B cell (primary cell): ENCODE measurements around the gene ADCY10. TPM values are rescaled to one million over a fixed set of nuclear protein-coding genes. Genes with fewer than 3 reads are reported as not detected.

Experiments used
- ATAC-seq: fragments of 200-7000 bp; cut with Tn5 transposase; one replicate; pipeline ENCODE4 v1.10.0; 2021; ENCODE audit warnings: low read depth, mild to moderate bottlenecking, moderate number of reproducible peaks, moderate library complexity
- CTCF ChIA-PET: fragments of 350-600 bp; sonication (Branson Sonifier 250); formaldehyde crosslinking; loops from one replicate; lab custom pipeline; 2021; ENCODE audit warnings: antibody characterized with exemption, inconsistent platforms; lab: Charles Lee
- POLR2A ChIA-PET: fragments of 350-600 bp; sonication (Branson Sonifier 250); formaldehyde crosslinking; loops from one replicate; lab custom pipeline; 2021; ENCODE audit warnings: antibody characterized with exemption; lab: Charles Lee
- DNase-seq: peaks from one replicate; pipeline ENCODE4 v3.0.0; 2013
- H2AFZ ChIP-seq: 2 replicates; pipeline ENCODE4 v1.6.1; 2012; ENCODE audit warnings: mild to moderate bottlenecking, low read depth, low read length; ENCODE audit not compliant: insufficient read depth, poor library complexity, severe bottlenecking
- H3K27ac ChIP-seq, 2 donors: 1 replicate in 1 of 2; 2 replicates in 1 of 2; pipeline ENCODE4 v1.5.1; 2012 to 2013; ENCODE audit warnings: low read length in 2 of 2, mild to moderate bottlenecking in 2 of 2, moderate library complexity in 1 of 2
- H3K27me3 ChIP-seq, 4 experiments: fragments of 200-600 bp in 1 of 4; sonication (generic) in 1 of 4; replicated peaks in 1 of 4; 1 replicate in 2 of 4; 2 replicates in 2 of 4; pipeline versions ENCODE4 v1.6.1 to v1.7.0; 2013 to 2016; ENCODE audit warnings: low read length in 3 of 4, mild to moderate bottlenecking in 2 of 4, mixed read lengths in 1 of 4, moderate library complexity in 1 of 4; ENCODE audit not compliant: insufficient read depth in 4 of 4, control insufficient read depth in 3 of 4; ENCODE audit errors: control extremely low read depth in 1 of 4
- H3K36me3 ChIP-seq, 2 experiments: replicated peaks in 1 of 2; 1 replicate in 1 of 2; 2 replicates in 1 of 2; pipeline versions ENCODE4 v1.6.1 to v1.7.1; 2013; ENCODE audit warnings: low read length in 1 of 2; ENCODE audit not compliant: insufficient read depth in 2 of 2, control insufficient read depth in 1 of 2; ENCODE audit errors: control extremely low read depth in 1 of 2, extremely low read depth in 1 of 2
- H3K4me1 ChIP-seq, 2 donors: fragments of 200-600 bp in 1 of 2; sonication (generic) in 1 of 2; 1 replicate in 1 of 2; 2 replicates in 1 of 2; pipeline versions ENCODE4 v1.5.1 to v1.6.1; 2013 to 2017; ENCODE audit warnings: low read length in 2 of 2; ENCODE audit not compliant: control insufficient read depth in 2 of 2, insufficient read depth in 2 of 2
- H3K4me2 ChIP-seq: replicated peaks from 2 replicates; pipeline ENCODE3; 2012; ENCODE audit warnings: mild to moderate bottlenecking, low read depth, low read length; ENCODE audit not compliant: poor library complexity, severe bottlenecking
- H3K4me3 ChIP-seq, 5 experiments: fragments of 200-600 bp in 1 of 5; sonication (generic) in 1 of 5; 1 replicate in 3 of 5; 2 replicates in 2 of 5; pipeline versions ENCODE4 v1.5.1 to v1.7.0; 2011 to 2016; ENCODE audit warnings: low read length in 4 of 5, mild to moderate bottlenecking in 4 of 5, low read depth in 2 of 5, control low read depth in 1 of 5, moderate library complexity in 1 of 5; ENCODE audit not compliant: insufficient read depth in 1 of 5; ENCODE audit errors: control extremely low read depth in 1 of 5, extremely low read depth in 1 of 5
- H3K79me2 ChIP-seq: fragments of 200-600 bp; sonication (generic); one replicate; pipeline ENCODE4 v1.6.0; 2016; ENCODE audit warnings: low read length; ENCODE audit not compliant: control insufficient read depth, insufficient read depth
- H3K9ac ChIP-seq: fragments of 200-600 bp; sonication (generic); 2 replicates; pipeline ENCODE4 v1.6.1; 2017; ENCODE audit warnings: mild to moderate bottlenecking, low read length, moderate library complexity
- H3K9me3 ChIP-seq, 3 donors: one replicate each; pipeline versions ENCODE4 v1.6.1 to v1.7.1; 2013; ENCODE audit warnings: low read length in 2 of 3; ENCODE audit not compliant: control insufficient read depth in 2 of 3, insufficient read depth in 1 of 3; ENCODE audit errors: control extremely low read depth in 1 of 3
- H4K20me1 ChIP-seq: 2 replicates; pipeline ENCODE4 v1.6.0; 2012; ENCODE audit warnings: mild to moderate bottlenecking, low read length; ENCODE audit not compliant: insufficient read depth, control insufficient read depth, poor library complexity, severe bottlenecking
- H3K27ac Mint-ChIP-seq: one replicate; pipeline ENCODE4 v1.8.0; 2021; ENCODE audit warnings: mixed read lengths
- H3K27me3 Mint-ChIP-seq: one replicate; pipeline ENCODE4 v1.8.0; 2021; ENCODE audit warnings: mixed read lengths
- H3K4me1 Mint-ChIP-seq: one replicate; pipeline ENCODE4 v1.8.0; 2021; ENCODE audit warnings: mixed read lengths
- H3K4me3 Mint-ChIP-seq: one replicate; pipeline ENCODE4 v1.8.0; 2021; ENCODE audit warnings: mixed read lengths
- H3K9me3 Mint-ChIP-seq: one replicate; pipeline ENCODE4 v1.8.0; 2022; ENCODE audit warnings: mixed read lengths; ENCODE audit not compliant: insufficient read depth
- CTCF ChIP-seq: fragments of 200-600 bp; IDR thresholded peaks from one replicate; pipeline ENCODE4 v1.8.0; 2022; ENCODE audit warnings: antibody characterized with exemption, mild to moderate bottlenecking
- EZH2 ChIP-seq: IDR thresholded peaks from 2 replicates; pipeline ENCODE4 v1.6.1; 2012; ENCODE audit warnings: borderline replicate concordance, low read depth, mild to moderate bottlenecking, moderate library complexity, low read length; ENCODE audit not compliant: insufficient read depth, poor library complexity, severe bottlenecking
- WGBS: methylation state at CpG from one replicate; pipeline ENCODE4 v1.1.5; 2013; ENCODE audit warnings: missing lambda C conversion rate; ENCODE audit not compliant: insufficient coverage; 5-methylcytosine and 5-hydroxymethylcytosine counted together
- intact Hi-C: fragments of 100-400 bp; cut with micrococcal nuclease; formaldehyde crosslinking; loops from one replicate; pipeline ENCODE4 v1.10.0; 2022
- polyA plus RNA-seq: library from polyadenylated mRNA; depleted of rRNA; stranded (reverse); fragments of >200 nt; gene quantifications from 2 replicates; pipeline ENCODE4 v1.2.3, GENCODE V29; 2012
- total RNA-seq, 2 donors: library from RNA; stranded (reverse); fragments of 120-200 nt in 1 of 2; gene quantifications; 1 replicate in 1 of 2; 2 replicates in 1 of 2; pipeline versions ENCODE4 v1.2.3 to v1.2.4, GENCODE V29; 2013 to 2022

Gene ADCY10
- total and polyA plus RNA-seq, 2 donors (not counting 1 experiment from before 2014, with no cell fraction given) = 0.15 TPM; not detected in 1

GRCh38 chr1:167910530-167910929 lies 3.4 kb downstream of the ADCY10 start:
- Histone ChIP-seq H3K27me3 (no peaks in the 10 kb centered on the region), H3K36me3 (no peaks in the 10 kb centered on the region), H3K9me3 (peaks cover 1 to 12% (median 8%) of the 10 kb centered on the region in 3 donors), H3K27ac (no peak overlapping the region), H3K79me2 (no peaks in the 10 kb centered on the region), H4K20me1 (no peaks in the 10 kb centered on the region), H3K4me2 (no peak overlapping the region), H2AFZ (no peak overlapping the region), H3K9ac (no peak overlapping the region), H3K4me1 (no peaks in the 10 kb centered on the region), H3K4me3 (no peak overlapping the region)
- no peak for DNase-seq
- WGBS = no CpG with 5 or more reads among the region's 2 CpGs
- peaks cover 5% of the 10 kb centered on the region for H3K9me3 Mint-ChIP-seq
- peaks cover 3% of the 10 kb centered on the region for H3K27me3 Mint-ChIP-seq
- no peak for ATAC-seq
- TF ChIP-seq EZH2 (no peak), CTCF (no peak)
- H3K4me3 Mint-ChIP-seq = no peak overlapping the region
- ChIA-PET POLR2A (no interaction called here), CTCF (no interaction called here)
- intact Hi-C loops = no loop called here
- no peak overlapping the region for H3K27ac Mint-ChIP-seq
- peaks cover 2% of the 10 kb centered on the region for H3K4me1 Mint-ChIP-seq

GRCh38 chr1:167909691-167910180 lies 4.2 kb downstream of the ADCY10 start:
- TF ChIP-seq CTCF (no peak), EZH2 (no peak)
- Histone ChIP-seq H3K9me3 (peaks cover 1 to 12% (median 8%) of the 10 kb centered on the region in 3 donors), H3K4me2 (no peak overlapping the region), H3K27ac (no peak overlapping the region), H3K4me1 (no peaks in the 10 kb centered on the region), H3K36me3 (no peaks in the 10 kb centered on the region), H3K27me3 (no peaks in the 10 kb centered on the region), H3K9ac (no peak overlapping the region), H3K4me3 (no peak overlapping the region), H2AFZ (no peak overlapping the region), H3K79me2 (no peaks in the 10 kb centered on the region), H4K20me1 (no peaks in the 10 kb centered on the region)
- ChIA-PET POLR2A (no interaction called here), CTCF (no interaction called here)
- peaks cover 5% of the 10 kb centered on the region for H3K9me3 Mint-ChIP-seq
- ATAC-seq (no peak), DNase-seq (no peak)
- peaks cover 3% of the 10 kb centered on the region for H3K27me3 Mint-ChIP-seq
- H3K27ac Mint-ChIP-seq = no peak overlapping the region
- no peak overlapping the region for H3K4me3 Mint-ChIP-seq
- WGBS = 30% methylated on average over 1 of the region's 6 CpGs
- intact Hi-C loops = no loop called here
- H3K4me1 Mint-ChIP-seq = peaks cover 2% of the 10 kb centered on the region
